ENCODE results near the gene NSUN5. TPM values are rescaled to one million over a fixed set of nuclear protein-coding genes. Genes with fewer than 3 reads are reported as not detected.
"Not testable (repeated sequence)": the region's sequence is repeated elsewhere in the genome, so short reads cannot be mapped to it uniquely, and the experiment has no call there.

Gene NSUN5
- polyA plus RNA-seq, 1 donor (not counting 4 experiments of a cell fraction or from before 2014, with no cell fraction given) = 16.8 TPM

DNA sequence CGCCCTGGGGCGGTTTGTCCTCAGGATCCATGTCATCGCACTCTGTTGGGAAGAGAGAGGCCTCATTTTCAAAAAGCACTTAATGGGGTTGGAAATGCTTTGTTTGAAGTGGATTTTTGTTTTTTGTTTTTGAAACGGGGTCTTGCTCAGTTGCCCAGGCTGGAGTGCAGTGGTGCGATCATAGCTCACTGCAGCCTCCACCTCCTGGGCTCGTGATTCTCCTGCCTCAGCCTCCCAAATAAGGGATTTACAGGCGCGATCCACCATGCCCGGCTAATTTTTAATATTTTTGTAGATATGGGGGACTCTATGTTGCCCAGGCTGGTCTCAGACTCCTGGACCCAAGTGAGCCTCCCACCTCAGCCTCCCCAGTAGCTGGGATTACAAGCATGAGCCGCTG lies 20.1 kb upstream of the NSUN5 start:
- Histone ChIP-seq H2AFZ (ENCODE audit: control insufficient read depth, low read length) (no peak overlapping the region), H3K4me1 (ENCODE audit: control insufficient read depth, extremely low read depth, insufficient read depth, low read length) (no peaks in the 10 kb centered on the region), H3K4me3 (ENCODE audit: control insufficient read depth in 2 of 3, extremely low read depth in 1 of 3, insufficient read depth in 2 of 3, low read depth in 1 of 3, low read length in 3 of 3) (no peak overlapping the region), H3K27me3 (ENCODE audit: control insufficient read depth, extremely low read depth, insufficient read depth, low read length) (peaks cover 3% of the 10 kb centered on the region), H4K20me1 (ENCODE audit: control insufficient read depth, extremely low read depth, insufficient read depth, low read length) (no peaks in the 10 kb centered on the region), H3K9me1 (ENCODE audit: control insufficient read depth, extremely low read depth, insufficient read depth, low read length) (no peaks in the 10 kb centered on the region), H3K4me2 (ENCODE audit: control insufficient read depth, extremely low read depth, insufficient read depth, low read depth, low read length) (no peak overlapping the region), H3K27ac (ENCODE audit: control insufficient read depth, insufficient read depth, low read length) (no peak overlapping the region), H3K79me2 (ENCODE audit: control insufficient read depth, insufficient read depth, low read length) (no peaks in the 10 kb centered on the region), H3K9ac (ENCODE audit: control insufficient read depth, extremely low read depth, insufficient read depth, low read length) (no peak overlapping the region), H3K9me3 (ENCODE audit: control insufficient read depth, low read depth, low read length) (no peaks in the 10 kb centered on the region), H3K36me3 (ENCODE audit: control insufficient read depth in 2 of 2, extremely low read depth in 1 of 2, insufficient read depth in 2 of 2, low read length in 2 of 2) (no peaks in the 10 kb centered on the region)
- DNase-seq (ENCODE audit: low read depth, low spot score) (no peak), FAIRE-seq (no peak)
- dilution Hi-C loops (cut with MboI; ENCODE audit: extremely low pct_ligation_motif_present, low sequenced_read_pairs) = no loop called here
- TF ChIP-seq EZH2 (IDR thresholded peaks at IDR 0.05; ENCODE audit: low read length) = no peak
- TF ChIP-seq, protein P1, sequence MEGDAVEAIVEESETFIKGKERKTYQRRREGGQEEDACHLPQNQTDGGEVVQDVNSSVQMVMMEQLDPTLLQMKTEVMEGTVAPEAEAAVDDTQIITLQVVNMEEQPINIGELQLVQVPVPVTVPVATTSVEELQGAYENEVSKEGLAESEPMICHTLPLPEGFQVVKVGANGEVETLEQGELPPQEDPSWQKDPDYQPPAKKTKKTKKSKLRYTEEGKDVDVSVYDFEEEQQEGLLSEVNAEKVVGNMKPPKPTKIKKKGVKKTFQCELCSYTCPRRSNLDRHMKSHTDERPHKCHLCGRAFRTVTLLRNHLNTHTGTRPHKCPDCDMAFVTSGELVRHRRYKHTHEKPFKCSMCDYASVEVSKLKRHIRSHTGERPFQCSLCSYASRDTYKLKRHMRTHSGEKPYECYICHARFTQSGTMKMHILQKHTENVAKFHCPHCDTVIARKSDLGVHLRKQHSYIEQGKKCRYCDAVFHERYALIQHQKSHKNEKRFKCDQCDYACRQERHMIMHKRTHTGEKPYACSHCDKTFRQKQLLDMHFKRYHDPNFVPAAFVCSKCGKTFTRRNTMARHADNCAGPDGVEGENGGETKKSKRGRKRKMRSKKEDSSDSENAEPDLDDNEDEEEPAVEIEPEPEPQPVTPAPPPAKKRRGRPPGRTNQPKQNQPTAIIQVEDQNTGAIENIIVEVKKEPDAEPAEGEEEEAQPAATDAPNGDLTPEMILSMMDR (optimal IDR thresholded peaks at IDR 0.05 in 1 of 3, IDR thresholded peaks at IDR 0.05 in 1 of 3, conservative IDR thresholded peaks at IDR 0.05 in 1 of 3; ENCODE audit: extremely low read depth in 1 of 3, insufficient read depth in 2 of 3, low read length in 3 of 3) = no peak

DNA sequence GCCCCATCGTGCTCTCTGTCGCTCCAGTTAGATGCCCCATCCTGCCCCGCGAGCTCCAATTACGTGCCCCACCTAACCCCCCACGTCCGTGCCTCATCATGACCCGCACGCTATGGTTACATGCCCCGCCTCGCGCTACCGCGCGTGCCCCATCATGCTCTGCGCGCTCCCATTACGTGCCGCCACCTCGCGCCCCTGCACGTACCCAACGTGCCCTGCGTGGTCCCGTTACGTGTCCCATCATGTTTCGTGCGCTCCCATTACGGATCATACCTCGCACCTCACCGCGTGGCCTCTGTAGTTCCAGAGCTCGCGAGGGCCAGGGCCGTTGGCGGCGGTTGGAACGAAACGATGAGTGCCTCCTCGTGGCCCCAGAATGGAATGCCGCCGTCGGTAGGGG lies 19.3 kb upstream of the NSUN5 start, which contains the start of the genes FKBP6 and TRIM50:
FKBP6 (plus strand) TSS at position 240 of the 400 bp plus-strand sequence. CDS start 268 bp downstream, outside the sequence.
TRIM50 (minus strand) TSS at position 161 of the 400 bp plus-strand sequence. CDS start 3,295 bp downstream, outside the sequence.
- H4K20me1 ChIP-seq (ENCODE audit: control insufficient read depth, extremely low read depth, insufficient read depth, low read length); H3K4me3 ChIP-seq (ENCODE audit: control insufficient read depth in 2 of 3, extremely low read depth in 1 of 3, insufficient read depth in 2 of 3, low read depth in 1 of 3, low read length in 3 of 3); DNase-seq (ENCODE audit: low read depth, low spot score); H3K4me1 ChIP-seq (ENCODE audit: control insufficient read depth, extremely low read depth, insufficient read depth, low read length); FAIRE-seq; H3K9ac ChIP-seq (ENCODE audit: control insufficient read depth, extremely low read depth, insufficient read depth, low read length); H3K9me1 ChIP-seq (ENCODE audit: control insufficient read depth, extremely low read depth, insufficient read depth, low read length); H3K27me3 ChIP-seq (ENCODE audit: control insufficient read depth, extremely low read depth, insufficient read depth, low read length); H3K27ac ChIP-seq (ENCODE audit: control insufficient read depth, insufficient read depth, low read length); H3K36me3 ChIP-seq (ENCODE audit: control insufficient read depth in 2 of 2, extremely low read depth in 1 of 2, insufficient read depth in 2 of 2, low read length in 2 of 2); H3K9me3 ChIP-seq (ENCODE audit: control insufficient read depth, low read depth, low read length); H3K79me2 ChIP-seq (ENCODE audit: control insufficient read depth, insufficient read depth, low read length); H2AFZ ChIP-seq (ENCODE audit: control insufficient read depth, low read length); dilution Hi-C loops (cut with MboI; ENCODE audit: extremely low pct_ligation_motif_present, low sequenced_read_pairs); H3K4me2 ChIP-seq (ENCODE audit: control insufficient read depth, extremely low read depth, insufficient read depth, low read depth, low read length): not testable (repeated sequence)

DNA sequence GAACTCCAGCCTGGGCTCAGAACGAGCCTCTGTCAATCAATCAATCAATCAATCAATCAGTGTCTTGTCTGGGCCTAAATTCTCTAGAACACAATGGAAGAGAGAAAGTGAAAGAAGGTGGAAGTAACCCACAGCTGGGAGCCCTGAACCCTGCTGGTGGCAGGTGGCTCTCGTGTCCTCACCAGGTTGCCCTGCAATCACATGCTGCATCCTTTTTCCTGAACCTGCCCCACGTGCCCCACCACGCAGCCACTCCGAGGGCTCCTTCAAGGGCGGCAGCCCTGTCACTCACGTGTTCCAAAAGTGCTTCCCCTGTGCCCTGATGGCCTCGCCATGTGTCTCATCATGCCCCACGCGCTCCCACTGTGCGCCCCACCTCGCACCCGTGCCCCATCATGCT lies 18.8 kb upstream of the NSUN5 start:
- FAIRE-seq; H3K79me2 ChIP-seq (ENCODE audit: control insufficient read depth, insufficient read depth, low read length); H3K36me3 ChIP-seq (ENCODE audit: control insufficient read depth in 2 of 2, extremely low read depth in 1 of 2, insufficient read depth in 2 of 2, low read length in 2 of 2); H4K20me1 ChIP-seq (ENCODE audit: control insufficient read depth, extremely low read depth, insufficient read depth, low read length); H3K9me3 ChIP-seq (ENCODE audit: control insufficient read depth, low read depth, low read length); H2AFZ ChIP-seq (ENCODE audit: control insufficient read depth, low read length); DNase-seq (ENCODE audit: low read depth, low spot score); dilution Hi-C loops (cut with MboI; ENCODE audit: extremely low pct_ligation_motif_present, low sequenced_read_pairs); H3K4me1 ChIP-seq (ENCODE audit: control insufficient read depth, extremely low read depth, insufficient read depth, low read length); H3K27me3 ChIP-seq (ENCODE audit: control insufficient read depth, extremely low read depth, insufficient read depth, low read length); H3K27ac ChIP-seq (ENCODE audit: control insufficient read depth, insufficient read depth, low read length); H3K9me1 ChIP-seq (ENCODE audit: control insufficient read depth, extremely low read depth, insufficient read depth, low read length); H3K4me2 ChIP-seq (ENCODE audit: control insufficient read depth, extremely low read depth, insufficient read depth, low read depth, low read length); H3K9ac ChIP-seq (ENCODE audit: control insufficient read depth, extremely low read depth, insufficient read depth, low read length); H3K4me3 ChIP-seq (ENCODE audit: control insufficient read depth in 2 of 3, extremely low read depth in 1 of 3, insufficient read depth in 2 of 3, low read depth in 1 of 3, low read length in 3 of 3): not testable (repeated sequence)

DNA sequence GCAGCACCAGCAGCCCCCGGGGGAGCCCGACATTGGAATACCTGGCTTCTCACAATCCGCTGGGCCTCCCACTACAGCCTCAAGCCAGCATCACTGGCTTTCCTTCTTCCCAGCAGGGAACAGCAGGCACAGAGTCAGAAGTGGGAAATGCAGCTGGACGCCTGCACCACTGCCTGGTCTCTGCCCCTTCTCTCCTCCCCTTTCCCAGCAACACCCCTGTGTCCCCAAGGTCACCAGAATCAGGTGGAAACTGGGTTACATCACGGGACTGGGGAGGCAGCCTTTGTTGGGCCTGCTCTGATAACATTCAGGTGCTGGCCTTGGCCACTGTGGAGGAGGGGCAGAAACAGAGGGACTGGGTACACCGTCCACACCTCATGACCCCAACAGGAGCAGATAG lies 16.8 kb upstream of the NSUN5 start:
- H3K9me1 ChIP-seq (ENCODE audit: control insufficient read depth, extremely low read depth, insufficient read depth, low read length); dilution Hi-C loops (cut with MboI; ENCODE audit: extremely low pct_ligation_motif_present, low sequenced_read_pairs); FAIRE-seq: not testable (repeated sequence)

More for the DNA sequence above, 16.8 kb upstream of the NSUN5 start:
- H2AFZ ChIP-seq (ENCODE audit: control insufficient read depth, low read length); DNase-seq (ENCODE audit: low read depth, low spot score); H3K27ac ChIP-seq (ENCODE audit: control insufficient read depth, insufficient read depth, low read length); H3K36me3 ChIP-seq (ENCODE audit: control insufficient read depth in 2 of 2, extremely low read depth in 1 of 2, insufficient read depth in 2 of 2, low read length in 2 of 2); H3K9ac ChIP-seq (ENCODE audit: control insufficient read depth, extremely low read depth, insufficient read depth, low read length); H3K9me3 ChIP-seq (ENCODE audit: control insufficient read depth, low read depth, low read length); H4K20me1 ChIP-seq (ENCODE audit: control insufficient read depth, extremely low read depth, insufficient read depth, low read length); H3K4me1 ChIP-seq (ENCODE audit: control insufficient read depth, extremely low read depth, insufficient read depth, low read length); H3K79me2 ChIP-seq (ENCODE audit: control insufficient read depth, insufficient read depth, low read length); H3K4me3 ChIP-seq (ENCODE audit: control insufficient read depth in 2 of 3, extremely low read depth in 1 of 3, insufficient read depth in 2 of 3, low read depth in 1 of 3, low read length in 3 of 3); H3K4me2 ChIP-seq (ENCODE audit: control insufficient read depth, extremely low read depth, insufficient read depth, low read depth, low read length); H3K27me3 ChIP-seq (ENCODE audit: control insufficient read depth, extremely low read depth, insufficient read depth, low read length): not testable (repeated sequence)
